MM.1S (cell line): ENCODE results near the gene PKMYT1.

ENCODE experiments used
- DNase-seq: peaks from one replicate; pipeline ENCODE4 v3.0.0-alpha.2; 2015
- H2AFZ ChIP-seq: fragments of 300-600 bp; sonication (generic); 2 replicates; pipeline ENCODE4 v1.6.0; 2016; ENCODE audit warnings: antibody characterized with exemption, low read length
- H3F3A ChIP-seq: fragments of 300-600 bp; sonication (generic); 2 replicates; pipeline ENCODE4 v1.6.1; 2016; ENCODE audit warnings: mild to moderate bottlenecking, antibody characterized with exemption, low read length, moderate library complexity, mixed read lengths; ENCODE audit not compliant: insufficient read depth
- H3K27ac ChIP-seq: fragments of 300-600 bp; sonication (generic); 2 replicates; pipeline ENCODE4 v1.5.1; 2016; ENCODE audit warnings: mild to moderate bottlenecking, low read length
- H3K27me3 ChIP-seq: fragments of 300-600 bp; sonication (generic); replicated peaks from 2 replicates; pipeline ENCODE4 v1.6.0; 2016; ENCODE audit warnings: low read length; ENCODE audit not compliant: insufficient read depth
- H3K36me3 ChIP-seq: fragments of 300-600 bp; sonication (generic); replicated peaks from 2 replicates; pipeline ENCODE4 v1.6.1; 2016; ENCODE audit warnings: mild to moderate bottlenecking, low read length, mixed read lengths; ENCODE audit not compliant: insufficient read depth
- H3K4me1 ChIP-seq: fragments of 300-600 bp; sonication (generic); 2 replicates; pipeline ENCODE4 v1.6.1; 2016; ENCODE audit warnings: low read length, mixed read lengths
- H3K4me2 ChIP-seq: fragments of 300-600 bp; sonication (generic); 2 replicates; pipeline ENCODE4 v1.6.0; 2016; ENCODE audit warnings: low read depth, low read length
- H3K4me3 ChIP-seq: fragments of 300-600 bp; sonication (generic); 2 replicates; pipeline ENCODE4 v1.5.1; 2016; ENCODE audit warnings: low read length, mixed read lengths
- H3K79me2 ChIP-seq: fragments of 300-600 bp; sonication (generic); 2 replicates; pipeline ENCODE4 v1.6.1; 2016; ENCODE audit warnings: mixed run types, low read length, mixed read lengths
- H3K9ac ChIP-seq: fragments of 300-600 bp; sonication (generic); 2 replicates; pipeline ENCODE4 v1.6.1; 2016; ENCODE audit warnings: low read length, mixed read lengths
- H3K9me2 ChIP-seq: fragments of 300-600 bp; sonication (generic); replicated peaks from 2 replicates; pipeline ENCODE4 v1.6.1; 2016; ENCODE audit warnings: mild to moderate bottlenecking, low read length, mixed read lengths; ENCODE audit not compliant: insufficient read depth
- H3K9me3 ChIP-seq: fragments of 300-600 bp; sonication (generic); replicated peaks from 2 replicates; pipeline ENCODE4 v1.6.1; 2016; ENCODE audit warnings: mild to moderate bottlenecking, low read length, mixed read lengths; ENCODE audit not compliant: insufficient read depth
- H4K20me1 ChIP-seq: fragments of 300-600 bp; sonication (generic); 2 replicates; pipeline ENCODE4 v1.6.1; 2016; ENCODE audit warnings: mild to moderate bottlenecking, low read length, moderate library complexity, mixed read lengths; ENCODE audit not compliant: insufficient read depth
- CTCF ChIP-seq: fragments of 300-600 bp; sonication (generic); IDR thresholded peaks from 2 replicates; pipeline ENCODE4 v1.5.1; 2016; ENCODE audit warnings: antibody characterized with exemption, low read length, mixed read lengths
- EZH2 ChIP-seq: fragments of 300-600 bp; sonication (generic); optimal IDR thresholded peaks from 2 replicates; pipeline ENCODE3; 2017; ENCODE audit warnings: low read depth, mild to moderate bottlenecking, antibody characterized with exemption, low read length, mixed read lengths
- EZH2phosphoT487 ChIP-seq: fragments of 300-600 bp; sonication (generic); IDR thresholded peaks from 2 replicates; pipeline ENCODE4 v1.6.1; 2018; ENCODE audit warnings: antibody characterized with exemption, low read length

Gene PKMYT1

GRCh38 chr16:2983706-2984136 lies 3.5 kb upstream of the PKMYT1 start:
- no peaks in the 10 kb centered on the region for H3K9me3 ChIP-seq
- H3K9ac ChIP-seq: no peak overlapping the region
- peaks cover 15% of the 10 kb centered on the region for H3K79me2 ChIP-seq
- H3F3A ChIP-seq: 0 out of 2 replicates have a peak, but pooled peaks cover 2% of the 10 kb centered on the region
- peak overlapping the region; percentile 74; the same call in 1 of the 2 replicates for H3K4me2 ChIP-seq
- H3K4me1 ChIP-seq: peaks cover 5% of the 10 kb centered on the region; the same call in 1 of the 2 replicates
- H3K4me3 ChIP-seq: peak overlapping the region; percentile 43; the same call in 1 of the 2 replicates
- H3K9me2 ChIP-seq: no peaks in the 10 kb centered on the region
- no peaks in the 10 kb centered on the region for H3K36me3 ChIP-seq
- H3K27ac ChIP-seq: no peak overlapping the region
- peak overlapping the region; percentile 61; the same call in 1 of the 2 replicates for H2AFZ ChIP-seq
- peak; percentile 70 for DNase-seq
- H4K20me1 ChIP-seq: no peaks in the 10 kb centered on the region
- TF ChIP-seq EZH2phosphoT487: no peak
- no peak for TF ChIP-seq EZH2
- peak; percentile 90 for TF ChIP-seq CTCF
- H3K27me3 ChIP-seq: peaks cover 49% of the 10 kb centered on the region

- Histone ChIP-seq H3K27me3 (peaks cover 35% of the 10 kb centered on the region), H3K9me3 (no peaks in the 10 kb centered on the region), H3K4me3 (no peak overlapping the region), H3K4me1 (peaks cover 5% of the 10 kb centered on the region; the same call in 1 of the 2 replicates), H4K20me1 (no peaks in the 10 kb centered on the region), H3K27ac (no peak overlapping the region), H3K9ac (no peak overlapping the region), H3K4me2 (no peak overlapping the region), H3F3A (0 out of 2 replicates have a peak, but pooled peaks cover 2% of the 10 kb centered on the region), H3K79me2 (peaks cover 26% of the 10 kb centered on the region), H3K9me2 (no peaks in the 10 kb centered on the region), H2AFZ (no peak overlapping the region), H3K36me3 (no peaks in the 10 kb centered on the region)
- no peak for DNase-seq
- no peak for TF ChIP-seq CTCF
- TF ChIP-seq EZH2: no peak
- no peak for TF ChIP-seq EZH2phosphoT487
Observed at GRCh38 chr16:2982402-2982801, 2.2 kb upstream of the PKMYT1 start.

GRCh38 chr16:2981899-2982250 lies 1.6 kb upstream of the PKMYT1 start:
- Histone ChIP-seq H3K4me1 (peaks cover 5% of the 10 kb centered on the region; the same call in 1 of the 2 replicates), H3K27ac (no peak overlapping the region), H3K27me3 (peaks cover 30% of the 10 kb centered on the region), H3K9me3 (no peaks in the 10 kb centered on the region), H3K9me2 (no peaks in the 10 kb centered on the region), H3K4me3 (no peak overlapping the region), H4K20me1 (no peaks in the 10 kb centered on the region), H3F3A (0 out of 2 replicates have a peak, but pooled peaks cover 2% of the 10 kb centered on the region), H3K9ac (no peak overlapping the region), H3K36me3 (no peaks in the 10 kb centered on the region), H3K79me2 (peaks cover 27% of the 10 kb centered on the region), H2AFZ (no peak overlapping the region), H3K4me2 (no peak overlapping the region)
- DNase-seq: no peak
- TF ChIP-seq EZH2 (no peak), CTCF (no peak), EZH2phosphoT487 (no peak)
